Measurements from ENCODE around the gene FGF19.
A peak's percentile ranks its signal among the peaks of the same experiment; 100 is the strongest.

FGF19 gene

GRCh38 chr11:69674886-69675714 lies 28.7 kb downstream of the FGF19 start, which contains the start of gene LTO1:
LTO1 (minus strand) TSS chr11:69675353; CDS start chr11:69675239, 114 bp downstream.
- Histone ChIP-seq H3K4me3 (replicated peaks; ENCODE audit: insufficient read depth, low read length) (peak within 1 kb of the TSS; percentile 100), H3K27ac (replicated peaks) (peak within 1 kb of the TSS; percentile 92), H3K27me3 (ENCODE audit: insufficient read depth, poor library complexity, severe bottlenecking) (no peaks in the 10 kb centered on the region)
- TF ChIP-seq GABPA (IDR thresholded peaks at IDR 0.05; ENCODE audit: low read depth) (0 out of 2 replicates have a peak, but pooled peaks have one; percentile 32), REST (IDR thresholded peaks at IDR 0.05; ENCODE audit: insufficient replicate concordance, low read depth) (peak; percentile 7), SPI1 (IDR thresholded peaks at IDR 0.05; ENCODE audit: borderline replicate concordance, low read depth) (no peak), POLR2AphosphoS5 (IDR thresholded peaks at IDR 0.05; ENCODE audit: low read depth) (peak; percentile 84; the same call in 1 of the 2 replicates), CTCF (IDR thresholded peaks at IDR 0.05; ENCODE audit: insufficient read depth, low read length) (no peak)
- DNase-seq (ENCODE audit: low read depth in 1 of 2, low spot score in 1 of 2), result peak; percentile 90 to 93

GRCh38 chr11:69674267-69674885 lies 29.4 kb downstream of the FGF19 start:
- Histone ChIP-seq H3K4me3 (replicated peaks; ENCODE audit: insufficient read depth, low read length) (peak overlapping the region; percentile 100), H3K27me3 (ENCODE audit: insufficient read depth, poor library complexity, severe bottlenecking) (no peaks in the 10 kb centered on the region), H3K27ac (replicated peaks) (peak overlapping the region; percentile 92)
- DNase-seq (ENCODE audit: low read depth in 1 of 2, low spot score in 1 of 2), result peak in 1 of 2 experiments; percentile 5
- TF ChIP-seq REST (IDR thresholded peaks at IDR 0.05; ENCODE audit: insufficient replicate concordance, low read depth), result no peak
- TF ChIP-seq POLR2AphosphoS5 (IDR thresholded peaks at IDR 0.05; ENCODE audit: low read depth), result no peak
- no peak for TF ChIP-seq SPI1 (IDR thresholded peaks at IDR 0.05; ENCODE audit: borderline replicate concordance, low read depth)
- TF ChIP-seq GABPA (IDR thresholded peaks at IDR 0.05; ENCODE audit: low read depth), result no peak
- TF ChIP-seq CTCF (IDR thresholded peaks at IDR 0.05; ENCODE audit: insufficient read depth, low read length), result no peak

GRCh38 chr11:69671734-69672465 lies 31.9 kb downstream of the FGF19 start:
- no peak for TF ChIP-seq SPI1 (IDR thresholded peaks at IDR 0.05; ENCODE audit: borderline replicate concordance, low read depth)
- TF ChIP-seq CTCF (IDR thresholded peaks at IDR 0.05; ENCODE audit: insufficient read depth, low read length), result no peak
- no peak for TF ChIP-seq POLR2AphosphoS5 (IDR thresholded peaks at IDR 0.05; ENCODE audit: low read depth)
- TF ChIP-seq REST (IDR thresholded peaks at IDR 0.05; ENCODE audit: insufficient replicate concordance, low read depth), result no peak
- TF ChIP-seq GABPA (IDR thresholded peaks at IDR 0.05; ENCODE audit: low read depth), result no peak
- H3K27ac ChIP-seq (replicated peaks), result no peak overlapping the region
- peak in 1 of 2 experiments; percentile 13 for DNase-seq (ENCODE audit: low read depth in 1 of 2, low spot score in 1 of 2)
- no peak overlapping the region for H3K4me3 ChIP-seq (replicated peaks; ENCODE audit: insufficient read depth, low read length)
- H3K27me3 ChIP-seq (ENCODE audit: insufficient read depth, poor library complexity, severe bottlenecking), result no peaks in the 10 kb centered on the region
